SU-DHL-6 (cell line): ENCODE measurements around the gene SLC6A8.
"Not testable (repeated sequence)": the region's sequence is repeated elsewhere in the genome, so short reads cannot be mapped to it uniquely, and the experiment has no call there.

Experiments used
- H2AFZ ChIP-seq: fragments of 200-600 bp; sonication (generic); 2 replicates; pipeline ENCODE4 v1.6.1; 2014; ENCODE audit warnings: low read depth, mild to moderate bottlenecking, moderate library complexity, mixed read lengths, antibody characterized with exemption, low read length; ENCODE audit not compliant: severe bottlenecking
- H3F3A ChIP-seq: fragments of 200-600 bp; shearing (Covaris generic); 2 replicates; pipeline ENCODE4 v1.6.0; 2016; ENCODE audit warnings: antibody characterized with exemption, mild to moderate bottlenecking; ENCODE audit not compliant: insufficient read depth
- H3K27ac ChIP-seq: fragments of 200-600 bp; sonication (generic); 2 replicates; pipeline ENCODE4 v1.5.1; 2016; ENCODE audit warnings: low read depth, mild to moderate bottlenecking, low read length, moderate library complexity, mixed read lengths
- H3K27me3 ChIP-seq: fragments of 200-600 bp; sonication (generic), shearing (Covaris generic); 2 replicates; pipeline ENCODE4 v1.6.0; 2014; ENCODE audit warnings: mild to moderate bottlenecking, low read length
- H3K36me3 ChIP-seq: fragments of 200-600 bp; sonication (generic); 2 replicates; pipeline ENCODE4 v1.6.1; 2014; ENCODE audit warnings: mild to moderate bottlenecking, low read length, mixed read lengths
- H3K4me2 ChIP-seq: fragments of 300-600, 200-600 bp; shearing (Covaris generic), sonication (generic); 2 replicates; pipeline ENCODE4 v1.6.0; 2014; ENCODE audit warnings: low read length, low read depth, mild to moderate bottlenecking; ENCODE audit not compliant: poor library complexity, severe bottlenecking
- H3K4me3 ChIP-seq: fragments of 200-600 bp; sonication (generic); 2 replicates; pipeline ENCODE4 v1.5.1; 2014; ENCODE audit warnings: antibody characterized with exemption, low read length, mild to moderate bottlenecking, mixed read lengths; ENCODE audit not compliant: insufficient read depth, poor library complexity, severe bottlenecking
- H3K79me2 ChIP-seq: fragments of 200-600 bp; sonication (generic); 2 replicates; pipeline ENCODE4 v1.6.1; 2014; ENCODE audit warnings: mild to moderate bottlenecking, low read length, moderate library complexity; ENCODE audit not compliant: insufficient read depth
- H3K9ac ChIP-seq: fragments of 200-600 bp; sonication (generic); 2 replicates; pipeline ENCODE4 v1.7.0; 2014; ENCODE audit warnings: mild to moderate bottlenecking, low read length
- H3K9me2 ChIP-seq: fragments of 200-600 bp; sonication (generic); replicated peaks from 2 replicates; pipeline ENCODE4 v1.6.1; 2014; ENCODE audit warnings: low read length; ENCODE audit not compliant: insufficient read depth
- H3K9me3 ChIP-seq: fragments of 200-600 bp; sonication (generic); 2 replicates; pipeline ENCODE4 v1.6.1; 2014; ENCODE audit warnings: low read length, mixed read lengths; ENCODE audit not compliant: insufficient read depth
- H4K20me1 ChIP-seq: fragments of 200-600 bp; sonication (generic); 2 replicates; pipeline ENCODE4 v1.6.1; 2014; ENCODE audit warnings: low read depth, mild to moderate bottlenecking, antibody characterized with exemption, low read length, moderate library complexity, mixed read lengths
- EZH2phosphoT487 ChIP-seq: fragments of 200-600 bp; sonication (generic), shearing (Covaris generic); conservative IDR thresholded peaks from 2 replicates; pipeline ENCODE4 v1.6.1; 2018; ENCODE audit warnings: mild to moderate bottlenecking, antibody characterized with exemption, low read length, moderate library complexity, mixed read lengths
- TF ChIP-seq, protein P1 (sequence below): fragments of 200-600 bp; sonication (generic); IDR thresholded peaks from one replicate; pipeline ENCODE4 v1.5.1; 2017; ENCODE audit warnings: antibody characterized with exemption, mild to moderate bottlenecking, low read length, moderate library complexity; ENCODE audit not compliant: insufficient read depth, poor library complexity, severe bottlenecking

SLC6A8 gene

DNA sequence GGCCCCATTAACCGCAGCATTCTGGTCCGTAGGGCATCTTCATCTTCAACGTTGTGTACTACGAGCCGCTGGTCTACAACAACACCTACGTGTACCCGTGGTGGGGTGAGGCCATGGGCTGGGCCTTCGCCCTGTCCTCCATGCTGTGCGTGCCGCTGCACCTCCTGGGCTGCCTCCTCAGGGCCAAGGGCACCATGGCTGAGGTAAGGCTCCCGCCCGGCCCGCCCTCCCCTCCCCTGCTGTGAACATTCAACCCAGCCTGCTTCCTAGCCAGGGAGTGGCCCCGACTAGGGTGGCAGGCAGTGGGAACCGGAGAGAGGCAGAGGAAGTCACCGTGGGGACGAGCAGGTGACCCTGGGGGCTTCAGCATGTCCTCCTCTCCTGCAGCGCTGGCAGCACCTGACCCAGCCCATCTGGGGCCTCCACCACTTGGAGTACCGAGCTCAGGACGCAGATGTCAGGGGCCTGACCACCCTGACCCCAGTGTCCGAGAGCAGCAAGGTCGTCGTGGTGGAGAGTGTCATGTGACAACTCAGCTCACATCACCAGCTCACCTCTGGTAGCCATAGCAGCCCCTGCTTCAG, 7.1 kb downstream of the SLC6A8 start:
- H3K9me3 ChIP-seq, result no peaks in the 10 kb centered on the region
- TF ChIP-seq, protein P1, sequence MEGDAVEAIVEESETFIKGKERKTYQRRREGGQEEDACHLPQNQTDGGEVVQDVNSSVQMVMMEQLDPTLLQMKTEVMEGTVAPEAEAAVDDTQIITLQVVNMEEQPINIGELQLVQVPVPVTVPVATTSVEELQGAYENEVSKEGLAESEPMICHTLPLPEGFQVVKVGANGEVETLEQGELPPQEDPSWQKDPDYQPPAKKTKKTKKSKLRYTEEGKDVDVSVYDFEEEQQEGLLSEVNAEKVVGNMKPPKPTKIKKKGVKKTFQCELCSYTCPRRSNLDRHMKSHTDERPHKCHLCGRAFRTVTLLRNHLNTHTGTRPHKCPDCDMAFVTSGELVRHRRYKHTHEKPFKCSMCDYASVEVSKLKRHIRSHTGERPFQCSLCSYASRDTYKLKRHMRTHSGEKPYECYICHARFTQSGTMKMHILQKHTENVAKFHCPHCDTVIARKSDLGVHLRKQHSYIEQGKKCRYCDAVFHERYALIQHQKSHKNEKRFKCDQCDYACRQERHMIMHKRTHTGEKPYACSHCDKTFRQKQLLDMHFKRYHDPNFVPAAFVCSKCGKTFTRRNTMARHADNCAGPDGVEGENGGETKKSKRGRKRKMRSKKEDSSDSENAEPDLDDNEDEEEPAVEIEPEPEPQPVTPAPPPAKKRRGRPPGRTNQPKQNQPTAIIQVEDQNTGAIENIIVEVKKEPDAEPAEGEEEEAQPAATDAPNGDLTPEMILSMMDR, result no peak
- TF ChIP-seq EZH2phosphoT487, result no peak
- H3K36me3 ChIP-seq, result no peaks in the 10 kb centered on the region
- H2AFZ ChIP-seq, result no peak overlapping the region
- no peak overlapping the region for H3K4me3 ChIP-seq
- H3K27ac ChIP-seq, result no peak overlapping the region
- H3K27me3 ChIP-seq, result no peaks in the 10 kb centered on the region
- no peaks in the 10 kb centered on the region for H3K9me2 ChIP-seq
- no peak overlapping the region for H3K9ac ChIP-seq
- H3K79me2 ChIP-seq, result no peaks in the 10 kb centered on the region
- no peak overlapping the region for H3K4me2 ChIP-seq
- H3F3A ChIP-seq, result no peaks in the 10 kb centered on the region
- no peaks in the 10 kb centered on the region for H4K20me1 ChIP-seq

DNA sequence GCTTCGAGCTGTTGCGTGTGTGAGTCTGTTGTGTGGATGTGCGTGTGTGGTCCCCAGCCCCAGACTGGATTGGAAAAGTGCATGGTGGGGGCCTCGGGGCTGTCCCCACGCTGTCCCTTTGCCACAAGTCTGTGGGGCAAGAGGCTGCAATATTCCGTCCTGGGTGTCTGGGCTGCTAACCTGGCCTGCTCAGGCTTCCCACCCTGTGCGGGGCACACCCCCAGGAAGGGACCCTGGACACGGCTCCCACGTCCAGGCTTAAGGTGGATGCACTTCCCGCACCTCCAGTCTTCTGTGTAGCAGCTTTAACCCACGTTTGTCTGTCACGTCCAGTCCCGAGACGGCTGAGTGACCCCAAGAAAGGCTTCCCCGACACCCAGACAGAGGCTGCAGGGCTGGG, 8.4 kb downstream of the SLC6A8 start:
- Histone ChIP-seq H3K9me2 (no peaks in the 10 kb centered on the region), H4K20me1 (no peaks in the 10 kb centered on the region), H3K9ac (no peak overlapping the region), H3K27me3 (no peaks in the 10 kb centered on the region), H3K4me2 (no peak overlapping the region), H2AFZ (no peak overlapping the region), H3K79me2 (no peaks in the 10 kb centered on the region), H3K9me3 (no peaks in the 10 kb centered on the region), H3K4me3 (no peak overlapping the region), H3K36me3 (no peaks in the 10 kb centered on the region), H3F3A (no peaks in the 10 kb centered on the region), H3K27ac (no peak overlapping the region)
- TF ChIP-seq, protein P1, result no peak
- TF ChIP-seq EZH2phosphoT487, result no peak

DNA sequence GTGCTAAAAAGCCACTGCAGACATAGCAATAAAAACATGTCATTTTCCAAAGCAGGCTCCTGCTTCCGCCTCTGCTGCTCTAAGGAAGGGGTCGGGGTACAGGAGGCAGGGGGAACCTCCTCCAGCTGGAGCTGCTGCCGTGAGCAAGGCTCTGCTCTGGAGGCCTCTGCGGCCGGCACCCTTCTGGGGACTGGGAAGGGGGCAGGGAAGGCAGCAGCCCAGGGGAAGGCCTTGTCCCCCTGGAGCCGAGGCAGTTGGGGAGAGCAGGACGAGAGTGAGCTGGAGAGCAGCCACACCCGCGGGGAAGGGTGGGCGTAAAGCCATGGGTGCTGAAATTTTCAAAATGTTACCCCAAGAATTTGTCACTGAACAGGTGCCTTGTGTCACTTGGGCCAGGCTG, 8.8 kb downstream of the SLC6A8 start:
- not testable (repeated sequence) for H3K27me3 ChIP-seq, H3K4me2 ChIP-seq, H3K36me3 ChIP-seq, H3K9me3 ChIP-seq, H2AFZ ChIP-seq, H3K79me2 ChIP-seq, H3K9me2 ChIP-seq, H3F3A ChIP-seq, H3K4me3 ChIP-seq, H3K9ac ChIP-seq, H3K27ac ChIP-seq, H4K20me1 ChIP-seq

DNA sequence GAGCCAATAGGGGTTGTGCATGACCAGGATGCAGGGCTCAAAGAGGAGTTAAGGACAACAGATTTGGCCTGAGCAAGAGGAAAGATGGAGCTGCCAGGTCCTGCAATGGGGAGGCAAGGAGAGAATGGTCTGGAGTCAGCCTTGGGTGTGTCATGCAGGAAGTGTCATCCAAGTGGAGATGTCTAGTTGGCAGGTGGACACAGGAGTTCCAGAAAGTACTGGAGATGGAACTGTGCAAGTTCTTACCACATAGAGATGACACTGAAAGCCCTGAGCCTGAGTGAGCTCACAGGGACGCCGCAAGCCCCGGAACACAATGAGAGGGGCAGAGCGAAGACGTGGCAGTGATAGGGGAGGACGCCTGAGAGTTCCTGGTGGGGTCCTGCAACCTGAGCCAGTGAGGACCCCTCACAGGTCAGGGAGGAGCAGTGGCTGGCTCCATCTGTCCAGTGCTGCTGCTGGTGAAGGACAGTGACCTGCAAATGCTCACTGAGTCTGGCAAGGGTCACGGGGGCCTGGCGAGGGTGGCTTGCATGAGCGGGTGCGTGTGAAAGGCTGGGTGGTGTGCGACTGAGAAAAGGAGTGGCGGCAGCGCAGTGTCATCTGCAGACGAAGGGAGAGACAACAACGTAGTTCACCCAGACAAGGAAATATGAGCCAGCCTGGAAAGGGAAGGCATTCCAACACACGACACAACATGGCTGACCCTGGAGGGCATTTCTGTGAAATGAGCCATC, 9.4 kb downstream of the SLC6A8 start:
- H3K9me3 ChIP-seq, H3K9me2 ChIP-seq, H4K20me1 ChIP-seq, H3K4me2 ChIP-seq, H2AFZ ChIP-seq, H3K79me2 ChIP-seq, H3K4me3 ChIP-seq, H3F3A ChIP-seq, H3K27ac ChIP-seq, H3K27me3 ChIP-seq, H3K9ac ChIP-seq, H3K36me3 ChIP-seq: not testable (repeated sequence)
